CD4-positive, alpha-beta T cell (primary cell): ENCODE measurements around the gene LINC00237. TPM values are rescaled to one million over a fixed set of nuclear protein-coding genes. Genes with fewer than 3 reads are reported as not detected.

Experiments
- ATAC-seq: fragments of 200-7000 bp; cut with Tn5 transposase; one replicate; pipeline ENCODE4 v1.10.0; 2022; ENCODE audit warnings: mild to moderate bottlenecking; ENCODE audit not compliant: poor library complexity
- CTCF ChIA-PET: fragments of 350-600 bp; sonication (Branson Sonifier 250); formaldehyde crosslinking; loops from one replicate; lab custom pipeline; 2021; ENCODE audit warnings: antibody characterized with exemption, inconsistent platforms; lab: Charles Lee
- POLR2A ChIA-PET: fragments of 350-600 bp; sonication (Branson Sonifier 250); formaldehyde crosslinking; loops from one replicate; lab custom pipeline; 2021; ENCODE audit warnings: antibody characterized with exemption, inconsistent platforms; lab: Charles Lee
- DNase-seq, 14 experiments: peaks; one replicate each; pipeline ENCODE4 v3.0.0-alpha.2; 2013 to 2020; ENCODE audit warnings: mixed read lengths in 2 of 14
- H3K27ac ChIP-seq, 2 donors: one replicate each; pipeline versions ENCODE4 v1.5.1 to v1.7.0; 2013; ENCODE audit warnings: low read length in 2 of 2, low read depth in 1 of 2, mild to moderate bottlenecking in 1 of 2
- H3K27me3 ChIP-seq, 2 experiments: 1 replicate in 1 of 2; 2 replicates in 1 of 2; pipeline versions ENCODE4 v1.6.1 to v1.7.0; 2013; ENCODE audit warnings: low read length in 2 of 2, control low read depth in 1 of 2, mild to moderate bottlenecking in 1 of 2, moderate library complexity in 1 of 2; ENCODE audit not compliant: insufficient read depth in 2 of 2, control insufficient read depth in 1 of 2
- H3K36me3 ChIP-seq: one replicate; pipeline ENCODE4 v1.6.1; 2013; ENCODE audit warnings: low read length, control low read depth; ENCODE audit not compliant: insufficient read depth
- H3K4me1 ChIP-seq: one replicate; pipeline ENCODE4 v1.6.1; 2013; ENCODE audit warnings: low read length, control low read depth; ENCODE audit not compliant: insufficient read depth
- H3K4me3 ChIP-seq: one replicate; pipeline ENCODE4 v1.5.1; 2013; ENCODE audit warnings: mild to moderate bottlenecking, low read length, moderate library complexity
- H3K9me3 ChIP-seq, 2 experiments: 1 replicate in 1 of 2; 2 replicates in 1 of 2; pipeline versions ENCODE4 v1.6.1 to v1.7.0; 2013; ENCODE audit warnings: low read length in 2 of 2, mild to moderate bottlenecking in 2 of 2, control low read depth in 1 of 2, moderate library complexity in 1 of 2; ENCODE audit not compliant: control insufficient read depth in 1 of 2, insufficient read depth in 1 of 2
- H3K27ac Mint-ChIP-seq: one replicate; pipeline ENCODE4 v1.8.0; 2020; ENCODE audit warnings: mixed read lengths
- H3K27me3 Mint-ChIP-seq: one replicate; pipeline ENCODE4 v1.8.0; 2021; ENCODE audit warnings: mixed read lengths
- H3K36me3 Mint-ChIP-seq: one replicate; pipeline ENCODE4 v1.8.0; 2021; ENCODE audit warnings: low read depth, mixed read lengths
- H3K4me1 Mint-ChIP-seq: one replicate; pipeline ENCODE4 v1.8.0; 2021; ENCODE audit warnings: low read depth, mixed read lengths
- H3K4me3 Mint-ChIP-seq: one replicate; pipeline ENCODE4 v1.8.0; 2020; ENCODE audit warnings: mild to moderate bottlenecking, mixed read lengths
- H3K9me3 Mint-ChIP-seq: one replicate; pipeline ENCODE4 v1.8.0; 2020; ENCODE audit warnings: mixed read lengths
- intact Hi-C, 2 experiments: fragments of 100-400 bp; cut with DNase I in 1 of 2; cut with micrococcal nuclease in 1 of 2; formaldehyde crosslinking; loops; one replicate each; pipeline versions ENCODE4 v1.15.1 to v1.9.0; 2023 to 2025; cut with DNase I, micrococcal nuclease
- total RNA-seq, 174 experiments: library from RNA in 2 of 174; stranded (reverse) in 2 of 174; gene quantifications; one replicate each; pipeline ENCODE4 v1.2.3 and lab custom pipeline; 2021 to 2026
- TF ChIP-seq, protein P1 (sequence below): fragments of 200-600 bp; IDR thresholded peaks from one replicate; pipeline ENCODE4 v1.8.0; 2022; ENCODE audit warnings: antibody characterized with exemption, mild to moderate bottlenecking

LINC00237 gene
- total RNA-seq, 2 experiments from 2014 or later: not detected

DNA sequence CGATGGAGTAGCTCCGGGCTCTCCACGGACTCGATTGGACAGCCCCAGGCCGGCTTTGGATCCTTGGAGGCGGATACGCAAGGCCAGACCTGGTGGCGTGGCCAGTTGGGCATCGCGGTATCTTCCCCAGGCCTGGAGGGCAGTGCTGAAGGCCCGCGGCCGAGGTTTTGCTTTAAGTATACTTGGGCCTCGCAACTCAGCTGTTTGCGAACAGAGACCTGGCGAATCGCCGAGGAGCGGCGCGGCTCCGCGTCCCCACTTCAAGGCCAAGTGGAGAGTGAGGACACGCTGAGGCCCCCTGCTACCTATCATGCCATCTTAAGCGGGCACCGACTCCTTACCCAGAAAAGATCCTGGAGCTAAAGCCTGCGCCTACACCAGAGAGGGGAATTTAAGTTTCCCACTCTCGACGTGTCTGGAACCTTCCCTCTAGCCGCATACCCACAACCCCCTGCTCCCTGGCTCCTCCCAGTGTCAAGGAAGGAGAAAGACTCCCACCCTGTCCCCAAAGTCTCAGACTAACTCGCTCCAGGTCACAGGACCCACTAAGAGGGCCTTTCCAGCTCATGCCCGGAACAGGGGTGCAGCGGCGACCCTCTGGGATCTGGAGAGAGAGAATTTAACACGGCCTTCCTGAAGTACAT, 4.1 kb downstream of the LINC00237 start:
- Histone ChIP-seq H3K27ac (no peak overlapping the region), H3K4me3 (peak overlapping the region; percentile 68), H3K9me3 (peaks cover 0 to 61% of the 10 kb centered on the region in 2 experiments), H3K36me3 (no peaks in the 10 kb centered on the region), H3K4me1 (peaks cover 68% of the 10 kb centered on the region), H3K27me3 (peaks cover 90 to 100% of the 10 kb centered on the region in 2 experiments)
- Mint-ChIP-seq H3K36me3 (peaks cover 5% of the 10 kb centered on the region), H3K4me3 (peak overlapping the region; percentile 83), H3K9me3 (no peaks in the 10 kb centered on the region), H3K27me3 (peaks cover 94% of the 10 kb centered on the region), H3K4me1 (peaks cover 52% of the 10 kb centered on the region), H3K27ac (no peak overlapping the region)
- TF ChIP-seq, protein P1, sequence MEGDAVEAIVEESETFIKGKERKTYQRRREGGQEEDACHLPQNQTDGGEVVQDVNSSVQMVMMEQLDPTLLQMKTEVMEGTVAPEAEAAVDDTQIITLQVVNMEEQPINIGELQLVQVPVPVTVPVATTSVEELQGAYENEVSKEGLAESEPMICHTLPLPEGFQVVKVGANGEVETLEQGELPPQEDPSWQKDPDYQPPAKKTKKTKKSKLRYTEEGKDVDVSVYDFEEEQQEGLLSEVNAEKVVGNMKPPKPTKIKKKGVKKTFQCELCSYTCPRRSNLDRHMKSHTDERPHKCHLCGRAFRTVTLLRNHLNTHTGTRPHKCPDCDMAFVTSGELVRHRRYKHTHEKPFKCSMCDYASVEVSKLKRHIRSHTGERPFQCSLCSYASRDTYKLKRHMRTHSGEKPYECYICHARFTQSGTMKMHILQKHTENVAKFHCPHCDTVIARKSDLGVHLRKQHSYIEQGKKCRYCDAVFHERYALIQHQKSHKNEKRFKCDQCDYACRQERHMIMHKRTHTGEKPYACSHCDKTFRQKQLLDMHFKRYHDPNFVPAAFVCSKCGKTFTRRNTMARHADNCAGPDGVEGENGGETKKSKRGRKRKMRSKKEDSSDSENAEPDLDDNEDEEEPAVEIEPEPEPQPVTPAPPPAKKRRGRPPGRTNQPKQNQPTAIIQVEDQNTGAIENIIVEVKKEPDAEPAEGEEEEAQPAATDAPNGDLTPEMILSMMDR: no peak
- POLR2A ChIA-PET: interaction anchor here (3.1 kb wide), 1 partner anchor 24 kb away, joined by 15 read pairs; the partner anchor contains the start of gene KIZ
- intact Hi-C loops: loop anchor here (2.0 to 10.0 kb wide), 3 partner anchors 23 to 405 kb away; partner anchors contain the start of gene NKX2-4 (in 1 of the 2)
- CTCF ChIA-PET: interaction anchor here (0.6 to 1.7 kb wide), 2 partner anchors 24 to 26 kb away, joined by 3 to 7 read pairs; partner anchors contain the start of gene KIZ
- ATAC-seq (peak; percentile 18), DNase-seq (peak in 3 of 14 experiments; percentile 27 to 40 (median 38))

DNA sequence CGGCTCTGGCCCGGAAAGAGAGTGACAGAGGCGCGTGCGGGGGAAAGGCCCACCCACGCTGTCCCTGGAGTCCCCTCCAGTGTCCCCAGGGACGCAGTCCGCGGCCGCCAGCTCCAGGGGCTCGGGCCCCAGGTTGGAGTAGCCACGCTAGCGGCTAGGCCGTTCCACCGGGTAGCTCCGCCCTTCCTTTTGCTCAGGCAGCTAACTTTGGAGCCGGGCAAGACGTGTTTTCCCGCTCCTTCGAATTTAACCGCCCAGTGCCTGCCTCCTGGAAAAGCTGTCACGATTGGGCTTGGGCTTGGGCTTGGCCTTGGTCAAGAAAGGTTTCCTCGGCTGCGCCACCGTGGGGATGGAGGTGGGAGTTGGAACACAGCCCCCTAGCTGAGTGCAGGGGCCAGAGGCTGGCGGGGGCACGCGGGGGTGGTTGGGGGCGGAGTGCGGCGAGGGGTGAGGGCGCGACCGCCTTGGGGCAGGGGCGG, 4.7 kb downstream of the LINC00237 start:
- peaks cover 52% of the 10 kb centered on the region for H3K4me1 Mint-ChIP-seq
- ATAC-seq: no peak
- peaks cover 0 to 60% of the 10 kb centered on the region in 2 experiments for H3K9me3 ChIP-seq

More for the DNA sequence above, 4.7 kb downstream of the LINC00237 start:
- Histone ChIP-seq H3K36me3 (no peaks in the 10 kb centered on the region), H3K4me3 (peak overlapping the region; percentile 68), H3K27me3 (peaks cover 88 to 98% of the 10 kb centered on the region in 2 experiments), H3K4me1 (peaks cover 68% of the 10 kb centered on the region), H3K27ac (no peak overlapping the region)
- H3K27me3 Mint-ChIP-seq: peaks cover 94% of the 10 kb centered on the region
- H3K36me3 Mint-ChIP-seq: peaks cover 5% of the 10 kb centered on the region
- TF ChIP-seq, protein P1: no peak
- peak overlapping the region; percentile 38 for H3K4me3 Mint-ChIP-seq
- H3K9me3 Mint-ChIP-seq: no peaks in the 10 kb centered on the region
- H3K27ac Mint-ChIP-seq: no peak overlapping the region
- CTCF ChIA-PET: interaction anchor here (0.9 to 1.7 kb wide), 2 partner anchors 24 to 25 kb away, joined by 3 to 7 read pairs; partner anchors contain the start of gene KIZ
- DNase-seq: peak in 3 of 14 experiments; percentile 7 to 35 (median 33)
- POLR2A ChIA-PET: interaction anchor here (3.1 kb wide), 1 partner anchor 24 kb away, joined by 15 read pairs; the partner anchor contains the start of gene KIZ
- intact Hi-C loops: loop anchor here (2.0 to 10.0 kb wide), 3 partner anchors 23 to 406 kb away; partner anchors contain the start of gene NKX2-4 (in 1 of the 2)
